Measurements from ENCODE around the gene MLST8. TPM values are rescaled to one million over a fixed set of nuclear protein-coding genes. Genes with fewer than 3 reads are reported as not detected.

Gene MLST8
- total and polyA plus RNA-seq, 12 donors, result 19.3 to 43.1 (median 24.7) TPM

- Histone ChIP-seq H3K27me3 (peaks cover 14 to 59% (median 39%) of the 10 kb centered on the region in 7 donors), H3K27ac (no peak within 1 kb of the TSS), H3K36me3 (no peaks in the 10 kb centered on the region), H3K4me3 (peak within 1 kb of the TSS; percentile 23 to 43 (median 35)), H3K9me3 (no peaks in the 10 kb centered on the region), H3K4me1 (peaks cover 4 to 15% (median 10%) of the 10 kb centered on the region in 9 donors)
- 1% methylated on average over 48 to 127 of the region's 129 CpGs for WGBS, 2 donors
- DNase-seq (no peak), ATAC-seq (peak in 1 of 8 donors; percentile 31)
- intact Hi-C loops (cut with DNase I), result loop anchor here in 1 of 10 donors (10.0 kb wide), 1 partner anchor 308 kb away; no protein-coding TSS in a partner anchor
- TF ChIP-seq CTCF (IDR thresholded peaks at IDR 0.05), result no peak
Observed at GRCh38 chr16:2196162-2196980, 8.9 kb upstream of the MLST8 start, which contains the start of gene CASKIN1. Gene CASKIN1 (minus strand): TSS chr16:2196605. CDS start chr16:2196432, 173 bp downstream.

DNA sequence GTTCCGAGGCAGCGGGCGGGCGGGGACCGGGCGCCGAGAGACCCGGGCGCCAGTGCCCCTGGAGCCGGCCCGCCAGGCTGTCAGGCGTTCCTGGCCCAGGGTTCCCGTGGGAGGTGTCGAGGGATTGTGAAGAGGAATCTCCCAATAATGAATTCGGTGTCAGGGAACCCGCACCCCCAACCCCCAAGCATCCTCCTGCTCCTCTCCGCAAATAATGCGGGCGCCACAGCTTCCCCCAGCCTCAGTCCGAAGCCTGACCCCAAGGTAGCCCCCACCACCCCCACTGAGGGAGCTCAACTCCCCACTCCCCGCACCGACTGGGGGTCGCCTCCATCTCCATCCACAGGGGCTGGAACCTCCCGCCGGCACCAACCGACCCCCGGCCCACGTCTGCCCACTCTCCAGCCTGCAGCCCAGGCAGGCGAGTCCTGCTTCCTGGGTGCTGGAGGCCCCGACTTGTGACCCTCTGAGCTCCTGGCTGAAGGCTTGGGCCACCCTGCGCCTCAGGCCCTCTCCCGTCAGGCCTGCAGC is 8.2 kb upstream of the MLST8 start:
- no peaks in the 10 kb centered on the region for H3K9me3 ChIP-seq
- TF ChIP-seq CTCF (IDR thresholded peaks at IDR 0.05), result no peak
- peaks cover 14 to 59% (median 39%) of the 10 kb centered on the region in 7 donors for H3K27me3 ChIP-seq
- H3K4me3 ChIP-seq, result peak overlapping the region in 5 of 10 donors; percentile 10 to 28 (median 19)
- ATAC-seq, result no peak
- no peak overlapping the region for H3K27ac ChIP-seq
- intact Hi-C loops (cut with DNase I), result loop anchor here in 1 of 10 donors (10.0 kb wide), 1 partner anchor 308 kb away; no protein-coding TSS in a partner anchor
- 24 to 40% methylated on average over 21 to 32 of the region's 32 CpGs for WGBS, 2 donors
- no peaks in the 10 kb centered on the region for H3K36me3 ChIP-seq
- no peak for DNase-seq
- peaks cover 4 to 15% (median 10%) of the 10 kb centered on the region in 9 donors for H3K4me1 ChIP-seq

DNA sequence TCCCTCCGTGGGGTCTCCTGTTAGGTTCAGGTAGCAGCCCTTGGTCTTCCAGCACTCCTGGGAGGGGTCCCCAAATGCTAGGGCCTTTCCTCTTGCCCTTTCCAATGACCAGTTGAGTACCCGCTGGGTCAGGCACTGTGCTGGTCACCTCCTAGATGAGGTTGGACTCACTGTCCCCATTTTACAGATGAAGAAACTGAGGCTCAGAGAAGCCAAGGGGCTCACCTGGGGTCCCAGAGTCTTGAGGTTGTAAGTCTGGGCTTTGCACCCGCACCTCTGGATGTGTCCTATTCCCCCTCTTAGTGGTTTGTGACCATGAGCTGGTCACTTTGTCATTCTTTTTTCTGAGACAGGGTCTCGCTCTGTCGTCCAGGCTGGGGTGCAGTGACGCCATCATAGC is 7.5 kb upstream of the MLST8 start:
- Histone ChIP-seq H3K27me3 (peaks cover 14 to 59% (median 39%) of the 10 kb centered on the region in 7 donors), H3K27ac (no peak overlapping the region), H3K9me3 (no peaks in the 10 kb centered on the region), H3K4me3 (no peak overlapping the region), H3K36me3 (no peaks in the 10 kb centered on the region), H3K4me1 (peaks cover 4 to 15% (median 10%) of the 10 kb centered on the region in 9 donors)
- no peak for DNase-seq
- TF ChIP-seq CTCF (IDR thresholded peaks at IDR 0.05), result no peak
- 80 to 87% methylated on average over 6 of the region's 6 CpGs for WGBS, 2 donors
- no peak for ATAC-seq
- intact Hi-C loops (cut with DNase I), result loop anchor here in 1 of 10 donors (10.0 kb wide), 1 partner anchor 307 kb away; no protein-coding TSS in a partner anchor

GRCh38 chr16:2198283-2198682 is 7.0 kb upstream of the MLST8 start:
- Histone ChIP-seq H3K27me3 (peaks cover 14 to 59% (median 39%) of the 10 kb centered on the region in 7 donors), H3K4me3 (no peak overlapping the region), H3K4me1 (peaks cover 4 to 15% (median 10%) of the 10 kb centered on the region in 9 donors), H3K27ac (no peak overlapping the region), H3K36me3 (no peaks in the 10 kb centered on the region), H3K9me3 (no peaks in the 10 kb centered on the region)
- intact Hi-C loops (cut with DNase I), result loop anchor here in 1 of 10 donors (10.0 kb wide), 1 partner anchor 307 kb away; no protein-coding TSS in a partner anchor
- no peak for TF ChIP-seq CTCF (IDR thresholded peaks at IDR 0.05)
- ATAC-seq (no peak), DNase-seq (no peak)
- 62 to 68% methylated on average over 4 of the region's 4 CpGs for WGBS, 2 donors
